Measurements from ENCODE around the gene IER2. TPM values are rescaled to one million over a fixed set of nuclear protein-coding genes. Genes with fewer than 3 reads are reported as not detected.

The IER2 gene
- total and polyA plus RNA-seq, 2 experiments from 2014 or later = 30.4 to 84.0 TPM

GRCh38 chr19:13154241-13154778 is 4.1 kb downstream of the IER2 start:
- H3K9me3 ChIP-seq (ENCODE audit: low read depth) = no peaks in the 10 kb centered on the region
- 0 out of 2 replicates have a peak, but pooled peaks cover 5% of the 10 kb centered on the region for H3K4me1 ChIP-seq (ENCODE audit: insufficient read depth)
- H3K36me3 ChIP-seq (ENCODE audit: low read depth) = no peaks in the 10 kb centered on the region; the same call in 1 of the 2 replicates
- no peak overlapping the region for H2AFZ ChIP-seq
- H3K9me2 ChIP-seq (ENCODE audit: insufficient read depth) = no peaks in the 10 kb centered on the region
- TF ChIP-seq EZH2phosphoT487 (IDR thresholded peaks at IDR 0.05; ENCODE audit: insufficient read depth, low read depth) (no peak), EZH2 (IDR thresholded peaks at IDR 0.05; ENCODE audit: insufficient read depth, poor library complexity, severe bottlenecking) (no peak)
- peaks cover 42% of the 10 kb centered on the region for H3K79me2 ChIP-seq (ENCODE audit: insufficient read depth)
- in situ Hi-C loops (cut with MboI) = no loop called here
- peak overlapping the region; percentile 83 for H3K4me3 ChIP-seq
- peak; percentile 99 for DNase-seq
- peak overlapping the region; percentile 96 for H3K9ac ChIP-seq
- no peaks in the 10 kb centered on the region for H3K27me3 ChIP-seq (replicated peaks; ENCODE audit: insufficient read depth)
- H3K4me2 ChIP-seq (ENCODE audit: unreplicated experiment) = peak overlapping the region; percentile 98
- peaks cover 43% of the 10 kb centered on the region for H3F3A ChIP-seq (ENCODE audit: insufficient read depth)
- no peaks in the 10 kb centered on the region for H4K20me1 ChIP-seq (ENCODE audit: insufficient read depth)
- peak overlapping the region; percentile 94 for H3K27ac ChIP-seq
- WGBS, 2 experiments (ENCODE audit: low coverage in 1 of 2, low lambda C conversion rate in 2 of 2, missing lambda C conversion rate in 2 of 2) = 1% methylated on average over 21 of the region's 21 CpGs

DNA sequence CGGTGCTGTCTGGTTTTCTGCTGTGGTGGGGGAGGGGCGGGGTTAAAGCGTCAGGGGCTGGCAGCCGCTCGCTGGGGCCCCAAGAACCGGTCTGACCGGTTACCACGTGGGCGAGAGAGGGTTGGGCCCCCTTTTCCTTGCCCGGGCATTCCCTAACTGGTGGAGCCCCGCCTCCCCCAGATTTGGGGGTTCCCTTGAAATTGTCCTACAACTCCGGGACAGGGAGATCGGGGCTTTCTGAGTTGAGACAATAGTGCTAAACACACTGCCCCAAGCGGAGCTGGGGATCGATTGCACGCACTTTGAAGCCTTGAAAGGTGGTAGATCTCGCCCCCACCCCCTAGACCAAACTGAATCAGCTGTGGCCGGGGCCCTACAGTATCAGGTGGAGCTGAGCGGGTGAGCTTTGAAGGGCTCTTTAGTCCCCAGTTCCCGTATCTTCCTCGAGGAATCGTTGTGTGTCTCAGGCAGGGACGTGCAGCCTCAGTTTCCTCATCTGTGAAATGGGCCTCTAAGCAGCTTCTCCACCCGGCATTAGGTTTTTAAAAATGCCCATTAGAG is 4.8 kb downstream of the IER2 start:
- no peaks in the 10 kb centered on the region for H3K27me3 ChIP-seq (replicated peaks; ENCODE audit: insufficient read depth)
- H3K4me3 ChIP-seq = peak overlapping the region; percentile 83
- H3K4me1 ChIP-seq (ENCODE audit: insufficient read depth) = 0 out of 2 replicates have a peak, but pooled peaks cover 5% of the 10 kb centered on the region
- H3K27ac ChIP-seq = peak overlapping the region; percentile 94
- peak overlapping the region; percentile 98 for H3K4me2 ChIP-seq (ENCODE audit: unreplicated experiment)
- peaks cover 40% of the 10 kb centered on the region for H3K79me2 ChIP-seq (ENCODE audit: insufficient read depth)
- peak overlapping the region; percentile 96 for H3K9ac ChIP-seq
- TF ChIP-seq EZH2phosphoT487 (IDR thresholded peaks at IDR 0.05; ENCODE audit: insufficient read depth, low read depth) (no peak), EZH2 (IDR thresholded peaks at IDR 0.05; ENCODE audit: insufficient read depth, poor library complexity, severe bottlenecking) (no peak)
- in situ Hi-C loops (cut with MboI) = no loop called here
- H3K9me3 ChIP-seq (ENCODE audit: low read depth) = no peaks in the 10 kb centered on the region
- H3K9me2 ChIP-seq (ENCODE audit: insufficient read depth) = no peaks in the 10 kb centered on the region
- H3F3A ChIP-seq (ENCODE audit: insufficient read depth) = peaks cover 44% of the 10 kb centered on the region
- 5% methylated on average over 22 to 24 of the region's 24 CpGs for WGBS, 2 experiments (ENCODE audit: low coverage in 1 of 2, low lambda C conversion rate in 2 of 2, missing lambda C conversion rate in 2 of 2)
- no peaks in the 10 kb centered on the region; the same call in 1 of the 2 replicates for H3K36me3 ChIP-seq (ENCODE audit: low read depth)
- DNase-seq = peak; percentile 83
- no peak overlapping the region for H2AFZ ChIP-seq
- no peaks in the 10 kb centered on the region for H4K20me1 ChIP-seq (ENCODE audit: insufficient read depth)

DNA sequence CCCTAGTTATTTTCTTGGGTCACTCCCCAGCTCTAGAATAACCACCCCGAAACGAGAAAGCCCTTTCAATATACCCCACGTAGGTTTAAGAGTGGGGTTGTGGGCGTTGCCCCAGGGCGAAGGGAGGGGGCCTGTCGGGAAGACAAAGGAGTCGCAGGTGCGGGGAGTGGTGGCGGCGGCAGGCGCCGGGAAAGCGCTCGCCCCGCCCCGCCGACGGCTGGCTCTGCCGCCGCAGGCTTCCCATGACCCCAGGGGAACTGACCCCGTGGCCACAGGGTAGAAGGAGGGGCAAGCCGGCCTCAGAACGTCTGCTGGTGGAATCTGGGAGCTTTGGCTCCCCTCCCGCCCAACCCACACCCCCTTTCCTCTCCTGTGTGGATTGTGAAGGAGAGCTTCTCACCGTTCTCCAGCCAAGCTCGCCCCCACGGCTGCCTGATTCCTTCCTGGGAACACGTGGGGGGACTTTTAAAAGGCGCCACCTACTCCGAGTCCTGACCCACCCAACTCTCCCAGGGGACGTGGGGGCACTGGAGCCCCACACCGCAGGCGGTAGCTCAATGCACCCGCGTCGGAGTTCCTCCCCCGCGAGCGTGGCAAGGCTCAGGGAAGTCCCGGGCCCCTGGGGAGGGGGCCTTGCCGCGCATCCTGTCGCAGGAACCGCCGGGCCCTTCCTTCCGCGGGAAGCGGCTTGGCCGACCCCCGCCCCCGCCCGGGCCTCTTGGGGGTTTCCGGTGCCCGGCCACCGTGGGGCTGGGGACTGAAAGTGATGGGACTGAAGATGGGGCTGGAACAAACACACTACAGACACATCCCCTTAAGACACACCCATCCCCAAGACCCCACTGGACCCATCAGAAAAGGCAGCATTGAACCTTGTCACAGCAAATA is 5.5 kb downstream of the IER2 start:
- DNase-seq = peak; percentile 85
- WGBS, 2 experiments (ENCODE audit: low coverage in 1 of 2, low lambda C conversion rate in 2 of 2, missing lambda C conversion rate in 2 of 2) = 18 to 27% methylated on average over 35 to 48 of the region's 55 CpGs
- H3K4me2 ChIP-seq (ENCODE audit: unreplicated experiment) = peak overlapping the region; percentile 98
- H3K27ac ChIP-seq = peak overlapping the region; percentile 94
- peak overlapping the region; percentile 83 for H3K4me3 ChIP-seq
- in situ Hi-C loops (cut with MboI) = no loop called here
- no peaks in the 10 kb centered on the region for H4K20me1 ChIP-seq (ENCODE audit: insufficient read depth)
- no peaks in the 10 kb centered on the region for H3K9me3 ChIP-seq (ENCODE audit: low read depth)
- peaks cover 11% of the 10 kb centered on the region; the same call in 1 of the 2 replicates for H3K4me1 ChIP-seq (ENCODE audit: insufficient read depth)
- no peak overlapping the region for H2AFZ ChIP-seq
- H3K9me2 ChIP-seq (ENCODE audit: insufficient read depth) = no peaks in the 10 kb centered on the region
- H3K27me3 ChIP-seq (replicated peaks; ENCODE audit: insufficient read depth) = no peaks in the 10 kb centered on the region
- no peak for TF ChIP-seq EZH2phosphoT487 (IDR thresholded peaks at IDR 0.05; ENCODE audit: insufficient read depth, low read depth)
- no peak for TF ChIP-seq EZH2 (IDR thresholded peaks at IDR 0.05; ENCODE audit: insufficient read depth, poor library complexity, severe bottlenecking)
- peaks cover 36% of the 10 kb centered on the region for H3K79me2 ChIP-seq (ENCODE audit: insufficient read depth)
- H3F3A ChIP-seq (ENCODE audit: insufficient read depth) = peaks cover 49% of the 10 kb centered on the region
- no peaks in the 10 kb centered on the region; the same call in 1 of the 2 replicates for H3K36me3 ChIP-seq (ENCODE audit: low read depth)
- peak overlapping the region; percentile 96 for H3K9ac ChIP-seq

DNA sequence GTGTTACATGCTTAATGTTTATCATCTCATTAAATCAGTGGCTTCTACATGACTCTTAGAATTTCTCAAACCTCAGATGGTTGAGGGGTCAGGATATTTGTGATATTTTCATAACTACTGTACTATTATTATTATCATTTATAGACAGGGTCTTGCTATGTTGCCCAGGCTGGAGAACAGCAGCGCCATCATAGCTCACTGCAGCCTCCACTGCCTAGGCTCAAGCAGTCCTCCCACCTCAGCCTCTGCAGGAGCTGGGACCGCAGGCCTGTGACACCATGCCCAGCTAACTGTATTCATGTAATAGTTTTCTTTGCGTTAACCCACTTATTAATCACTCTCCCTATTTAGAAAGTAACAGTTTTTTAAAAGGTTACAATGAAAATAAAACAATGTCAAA is 9.5 kb downstream of the IER2 start:
- 95 to 97% methylated on average over 3 of the region's 3 CpGs for WGBS, 2 experiments (ENCODE audit: low coverage in 1 of 2, low lambda C conversion rate in 2 of 2, missing lambda C conversion rate in 2 of 2)
- H3K4me3 ChIP-seq = no peak overlapping the region
- no peaks in the 10 kb centered on the region for H3K9me2 ChIP-seq (ENCODE audit: insufficient read depth)
- peaks cover 46% of the 10 kb centered on the region for H3K4me1 ChIP-seq (ENCODE audit: insufficient read depth)
- H3K4me2 ChIP-seq (ENCODE audit: unreplicated experiment) = no peak overlapping the region
- no peaks in the 10 kb centered on the region for H3K27me3 ChIP-seq (replicated peaks; ENCODE audit: insufficient read depth)
- no peaks in the 10 kb centered on the region for H3K9me3 ChIP-seq (ENCODE audit: low read depth)
- no peak overlapping the region for H3K9ac ChIP-seq
- H3F3A ChIP-seq (ENCODE audit: insufficient read depth) = peaks cover 49% of the 10 kb centered on the region
- no peaks in the 10 kb centered on the region for H4K20me1 ChIP-seq (ENCODE audit: insufficient read depth)
- no peaks in the 10 kb centered on the region for H3K36me3 ChIP-seq (ENCODE audit: low read depth)
- TF ChIP-seq EZH2phosphoT487 (IDR thresholded peaks at IDR 0.05; ENCODE audit: insufficient read depth, low read depth) = no peak
- TF ChIP-seq EZH2 (IDR thresholded peaks at IDR 0.05; ENCODE audit: insufficient read depth, poor library complexity, severe bottlenecking) = no peak
- no peak for DNase-seq
- H3K79me2 ChIP-seq (ENCODE audit: insufficient read depth) = peaks cover 13% of the 10 kb centered on the region
- in situ Hi-C loops (cut with MboI) = no loop called here
- H3K27ac ChIP-seq = no peak overlapping the region
- no peak overlapping the region for H2AFZ ChIP-seq
